CD4-positive, alpha-beta T cell treated with Interleukin-12 subunit alpha and Interleukin-12 subunit beta, for 1 hour (primary cell): ENCODE measurements around the gene WSCD1.

Experiments
- DNase-seq: peaks from one replicate; pipeline ENCODE4 v3.0.0-alpha.2; 2020

Gene WSCD1

DNA sequence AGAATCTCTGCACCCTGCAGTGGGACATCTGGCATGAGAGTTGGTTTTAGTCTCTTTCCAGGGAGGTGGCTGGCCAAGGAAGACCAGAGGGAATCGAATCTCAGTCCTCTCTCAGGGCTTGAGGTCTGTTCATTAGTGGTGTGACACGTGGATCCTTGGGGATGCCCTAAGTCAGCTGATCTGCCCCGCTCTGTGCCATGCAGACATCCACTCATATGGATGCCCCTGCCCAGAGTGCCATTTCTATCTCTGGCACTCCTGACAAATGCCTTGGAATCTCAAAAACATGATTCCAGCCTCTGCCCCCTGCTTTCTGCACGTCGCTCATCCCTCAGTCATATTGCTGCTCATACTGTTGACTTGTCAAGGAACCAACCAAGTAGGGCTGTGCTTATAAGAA is 38.8 kb downstream of the WSCD1 start:
- no peak for DNase-seq

DNA sequence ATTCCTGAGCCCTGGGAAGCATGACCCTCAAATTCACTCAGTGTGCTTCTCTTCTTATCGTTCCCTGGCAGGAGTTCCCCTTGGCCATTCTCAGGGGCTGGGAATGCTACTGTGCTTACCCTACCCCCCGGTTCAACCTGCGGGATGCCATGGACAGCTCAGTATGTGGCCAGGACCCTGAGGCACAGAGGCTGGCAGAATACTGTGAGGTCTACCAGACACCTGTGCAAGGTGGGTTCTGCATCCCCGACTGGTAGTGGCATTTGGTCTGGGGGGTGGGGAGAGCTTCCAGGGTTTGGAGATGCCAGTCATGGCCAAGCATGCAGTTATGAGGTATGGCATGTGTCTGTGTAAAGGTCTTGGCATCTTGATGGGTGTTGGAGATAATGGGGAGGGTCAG is 39.4 kb downstream of the WSCD1 start:
- no peak for DNase-seq

DNA sequence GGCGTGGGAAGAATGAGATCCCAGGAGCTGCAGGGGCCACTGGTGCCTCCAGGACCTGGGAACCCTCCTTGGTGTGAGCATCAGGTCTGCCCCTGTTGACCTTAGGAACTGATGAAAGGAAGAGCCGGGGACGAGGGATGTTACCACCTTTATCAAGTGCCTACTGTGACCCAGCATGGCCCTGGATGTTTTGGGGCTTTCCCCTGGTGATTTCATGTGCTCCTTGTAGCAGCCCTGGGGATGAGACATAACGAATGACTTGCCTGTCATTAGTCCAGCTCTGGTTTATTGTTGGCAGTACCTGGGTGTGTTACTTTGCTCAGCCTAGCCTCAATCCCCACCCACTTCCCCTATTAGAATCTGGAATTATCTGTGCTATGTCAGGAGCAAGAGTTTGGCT is 39.9 kb downstream of the WSCD1 start:
- no peak for DNase-seq

DNA sequence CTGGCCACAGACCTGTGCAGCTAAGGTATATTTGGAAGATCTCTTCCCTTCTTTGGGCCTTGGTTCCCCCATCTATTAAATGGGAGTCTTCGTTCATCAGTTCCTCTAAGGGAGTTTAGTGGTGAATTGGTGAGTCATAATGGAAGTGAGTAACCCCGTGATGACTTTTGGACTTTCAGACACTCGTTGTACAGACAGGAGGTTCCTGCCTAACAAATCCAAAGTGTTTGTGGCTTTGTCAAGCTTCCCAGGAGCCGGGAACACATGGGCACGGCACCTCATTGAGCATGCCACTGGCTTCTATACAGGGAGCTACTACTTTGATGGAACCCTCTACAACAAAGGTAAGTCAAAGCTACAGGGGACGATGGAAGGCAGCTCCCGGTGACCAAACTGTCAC is 40.4 kb downstream of the WSCD1 start:
- no peak for DNase-seq

DNA sequence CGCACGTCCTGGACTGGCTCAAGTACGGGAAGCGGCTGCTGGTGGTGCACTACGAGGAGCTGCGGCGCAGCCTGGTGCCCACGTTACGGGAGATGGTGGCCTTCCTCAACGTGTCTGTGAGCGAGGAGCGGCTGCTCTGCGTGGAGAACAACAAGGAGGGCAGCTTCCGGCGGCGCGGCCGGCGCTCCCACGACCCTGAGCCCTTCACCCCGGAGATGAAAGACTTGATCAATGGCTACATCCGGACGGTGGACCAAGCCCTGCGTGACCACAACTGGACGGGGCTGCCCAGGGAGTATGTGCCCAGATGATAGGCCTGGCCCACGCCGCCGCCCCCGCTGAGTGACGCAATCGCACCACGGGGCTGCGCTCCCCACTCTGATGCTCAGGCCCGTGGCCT is 50.2 kb downstream of the WSCD1 start:
- no peak for DNase-seq

DNA sequence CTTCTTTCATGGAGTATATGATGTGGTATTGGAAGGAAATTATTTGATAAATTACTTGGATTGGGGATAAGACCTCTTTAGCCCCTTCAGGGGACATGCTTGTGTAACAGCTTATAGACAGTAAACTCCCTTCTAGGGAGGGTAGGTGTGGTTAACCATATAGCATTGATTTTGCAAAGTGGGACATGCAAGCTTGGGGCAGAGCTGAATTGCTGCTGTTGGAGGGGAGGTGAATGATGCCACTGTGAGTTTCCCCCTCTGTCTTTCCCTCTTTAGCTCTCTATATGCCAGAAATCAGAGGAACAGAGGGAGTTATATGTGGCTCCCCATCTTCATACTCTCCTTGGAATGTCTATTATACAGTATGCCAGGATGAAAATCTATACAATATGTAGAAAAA is 54.7 kb downstream of the WSCD1 start:
- no peak for DNase-seq

- no peak for DNase-seq
Observed at GRCh38 chr17:6126768-6127167, 56.6 kb downstream of the WSCD1 start.

DNA sequence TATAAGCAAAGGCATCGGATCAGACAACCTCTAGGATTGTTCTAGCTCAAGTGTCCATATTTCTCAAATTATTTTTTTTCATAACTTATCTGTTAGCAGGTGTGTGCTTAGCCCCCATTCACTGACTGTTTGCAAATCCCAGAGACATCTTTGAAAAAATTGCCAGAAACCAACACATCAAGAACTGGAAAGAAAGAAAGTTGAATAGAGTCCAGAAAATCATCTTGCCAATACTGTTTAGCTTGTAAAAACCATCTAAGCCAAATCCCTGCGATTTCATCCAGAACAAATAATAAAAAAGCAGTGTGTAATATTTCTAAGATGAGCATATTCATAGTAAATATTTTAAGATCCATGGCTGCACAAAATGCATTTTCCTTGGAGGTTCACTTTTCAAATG is 64.5 kb downstream of the WSCD1 start:
- no peak for DNase-seq

- DNase-seq, result no peak
Observed at GRCh38 chr17:6135236-6135635, 65.1 kb downstream of the WSCD1 start.

DNA sequence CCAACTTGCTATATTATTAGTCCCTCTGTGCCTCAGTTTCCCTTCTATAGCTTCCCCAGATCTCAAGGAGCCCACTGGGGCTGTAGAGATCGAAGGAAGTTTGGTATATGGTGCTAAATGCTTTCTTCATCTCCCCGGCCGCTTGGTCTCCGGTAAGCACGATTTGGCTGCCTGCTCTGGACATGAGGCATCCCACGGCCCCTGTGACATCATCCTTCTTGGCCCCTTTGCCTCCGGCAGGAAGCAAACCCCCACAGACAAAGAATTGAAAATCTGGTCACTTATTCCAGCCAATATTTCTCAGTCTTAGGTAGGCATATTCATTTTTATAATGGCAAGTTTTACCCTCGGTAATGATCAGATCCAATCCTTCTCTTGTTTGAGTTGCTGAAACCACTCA is 65.8 kb downstream of the WSCD1 start:
- no peak for DNase-seq

- no peak for DNase-seq
Observed at GRCh38 chr17:6137716-6138502, 67.7 kb downstream of the WSCD1 start.

DNA sequence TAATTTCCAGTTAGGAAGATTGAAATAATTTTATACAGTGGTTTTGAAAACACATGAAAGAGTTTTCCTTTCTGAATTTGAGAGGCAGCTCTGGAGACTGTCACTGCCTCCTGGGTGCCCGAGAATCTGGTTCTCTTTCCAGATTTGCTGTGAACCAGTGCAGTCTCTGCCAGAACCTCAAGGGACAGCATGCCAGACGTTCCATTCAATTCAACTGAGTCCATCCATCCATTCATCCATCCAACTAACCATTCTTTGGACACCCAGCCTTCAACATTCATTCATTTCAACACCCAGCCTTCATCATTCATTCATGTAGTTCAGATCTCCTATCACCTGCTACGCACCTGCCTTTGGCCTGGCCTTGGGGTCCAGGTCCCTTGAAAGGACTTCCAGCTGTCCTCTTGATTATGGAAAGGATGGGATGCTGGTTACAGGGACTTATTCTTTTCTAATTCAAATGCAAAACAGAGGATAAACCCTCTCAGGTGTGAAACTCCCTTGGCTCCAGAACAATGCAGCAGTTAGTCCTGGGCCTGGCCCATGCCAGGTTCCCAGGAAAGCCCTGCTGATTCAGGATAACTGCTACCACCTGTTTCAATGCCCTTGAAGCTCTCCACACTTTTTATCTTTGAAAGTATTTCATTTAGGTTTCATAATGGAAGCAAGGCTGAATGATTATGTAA is 68.7 kb downstream of the WSCD1 start:
- no peak for DNase-seq

- no peak for DNase-seq
Observed at GRCh38 chr17:6139447-6139832, 69.3 kb downstream of the WSCD1 start.

DNA sequence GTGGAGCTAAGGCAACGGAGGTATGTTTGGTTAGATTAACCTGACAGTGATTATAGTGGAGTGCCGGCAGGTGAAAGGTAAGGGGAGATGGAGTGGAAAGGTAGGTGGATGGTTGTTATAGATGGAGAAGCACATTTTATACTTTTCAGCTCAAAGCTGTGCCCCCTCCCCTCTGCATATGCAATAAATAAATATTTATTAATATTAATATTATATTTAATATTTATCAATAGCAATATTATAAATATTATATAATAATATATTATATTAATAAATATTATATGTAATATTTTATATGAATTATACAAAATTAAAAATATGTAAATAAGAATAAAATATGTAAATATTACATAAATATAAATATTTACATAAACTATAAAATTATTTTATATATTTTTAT is 70.0 kb downstream of the WSCD1 start:
- DNase-seq, result no peak

DNA sequence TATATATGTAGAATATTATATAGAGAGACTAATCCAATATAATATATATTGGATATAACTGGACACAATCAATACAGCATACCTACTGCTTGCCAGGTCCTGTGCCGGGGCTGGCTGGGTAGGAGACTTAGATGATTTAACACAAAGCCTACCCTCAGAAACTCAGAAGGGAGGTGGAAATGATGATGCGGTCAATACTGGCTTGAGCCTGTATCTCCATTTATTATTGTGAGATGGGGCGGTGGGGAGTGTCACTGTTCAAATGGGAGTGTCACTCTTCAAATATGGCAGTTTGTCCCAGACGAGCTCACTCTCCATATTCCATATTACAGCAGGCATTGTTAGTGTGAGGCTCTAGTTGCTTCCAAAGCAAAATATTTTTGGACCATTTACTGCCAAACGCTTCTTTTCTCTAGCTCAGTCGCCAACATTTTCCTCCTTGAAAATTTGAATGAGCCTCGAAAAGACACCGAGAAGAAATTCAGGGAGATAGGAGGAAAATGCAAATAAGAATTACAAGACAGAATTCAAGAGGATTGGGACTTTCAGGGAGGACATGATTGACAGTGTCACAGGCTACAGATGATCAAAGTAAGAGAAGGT is 70.7 kb downstream of the WSCD1 start:
- no peak for DNase-seq

- no peak for DNase-seq
Observed at GRCh38 chr17:6142701-6143100, 72.5 kb downstream of the WSCD1 start.

- DNase-seq, result no peak
Observed at GRCh38 chr17:6145946-6146345, 75.8 kb downstream of the WSCD1 start.

GRCh38 chr17:6147042-6147441 is 76.9 kb downstream of the WSCD1 start:
- DNase-seq, result no peak

GRCh38 chr17:6153375-6153774 is 83.2 kb downstream of the WSCD1 start:
- no peak for DNase-seq

DNA sequence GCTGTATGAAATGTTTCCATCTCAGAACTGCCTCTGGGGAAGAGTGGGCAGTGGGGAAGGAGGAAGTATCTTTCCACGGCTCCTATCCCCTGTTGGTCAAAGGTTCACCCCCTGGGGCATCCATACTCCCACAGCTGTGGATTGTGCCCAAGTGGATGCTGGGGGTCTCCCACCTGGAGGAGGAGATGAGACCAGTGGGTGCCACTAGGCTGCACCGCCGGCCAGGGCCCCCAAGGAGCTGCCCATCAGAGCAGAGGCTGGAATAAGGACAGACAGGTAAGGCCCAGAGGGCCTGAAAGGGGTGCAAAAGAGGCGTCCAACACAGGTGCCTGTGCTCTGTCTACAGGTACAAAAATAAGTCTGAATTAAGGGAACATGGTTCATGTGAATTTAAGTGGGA is 87.5 kb downstream of the WSCD1 start:
- DNase-seq, result no peak

GRCh38 chr17:6159541-6160231 is 89.5 kb downstream of the WSCD1 start:
- no peak for DNase-seq

DNA sequence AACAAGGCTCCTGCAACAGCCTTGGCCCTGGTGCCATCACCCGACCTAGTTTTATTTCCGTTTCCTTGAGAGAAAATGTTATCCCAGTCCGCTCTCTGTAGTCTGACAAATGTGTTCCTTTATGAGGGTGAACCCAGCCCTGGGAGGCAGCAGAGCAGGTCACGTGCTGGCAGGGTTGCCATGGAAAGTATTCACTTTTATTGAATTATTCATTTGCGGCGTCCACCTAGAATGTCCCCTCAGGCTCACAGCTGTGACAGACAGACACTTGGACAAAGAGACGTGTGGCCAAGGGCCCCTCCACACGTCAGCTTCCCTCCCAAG is 90.0 kb downstream of the WSCD1 start:
- DNase-seq, result no peak

GRCh38 chr17:6160911-6161855 is 91.0 kb downstream of the WSCD1 start:
- no peak for DNase-seq
